NT2/D1 (cell line): ENCODE data around the gene MTHFSD.

Source experiments
- SUZ12 ChIP-seq: IDR thresholded peaks from 2 replicates; pipeline ENCODE4 v1.6.1; 2011; ENCODE audit not compliant: insufficient read length, insufficient read depth; ENCODE audit errors: extremely low read depth
- YY1 ChIP-seq: IDR thresholded peaks from 2 replicates; pipeline ENCODE4 v1.6.1; 2011; ENCODE audit not compliant: insufficient read length, insufficient read depth

DNA sequence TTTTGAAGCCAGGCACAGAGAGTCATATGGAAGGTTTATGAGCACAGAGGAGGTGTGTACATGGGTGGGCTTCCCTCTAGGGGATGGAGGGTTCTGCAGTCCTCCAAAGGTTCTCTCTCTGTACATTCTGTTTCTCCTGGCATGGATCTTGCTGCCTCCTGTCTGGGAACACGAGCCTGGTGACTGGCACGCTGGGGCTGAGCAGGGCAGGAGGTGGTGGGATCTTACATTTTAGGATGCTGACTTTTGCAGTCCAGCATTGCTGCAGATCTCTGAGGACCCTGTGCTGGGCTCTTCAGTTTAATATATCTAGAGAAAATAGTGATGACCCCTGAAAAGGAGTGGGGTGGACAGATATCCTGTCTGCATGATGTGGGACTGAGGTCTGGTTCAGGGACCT lies 46.3 kb upstream of the MTHFSD start:
- no peak for TF ChIP-seq YY1
- TF ChIP-seq SUZ12: no peak
